GM18951 (cell line): ENCODE results near the gene OR1D5.
"Not testable (repeated sequence)": the region's sequence is repeated elsewhere in the genome, so short reads cannot be mapped to it uniquely, and the experiment has no call there.

Experiments used
- POLR2A ChIP-seq: IDR thresholded peaks from 4 replicates; pipeline ENCODE4 v1.6.1; 2011; ENCODE audit warnings: mild to moderate bottlenecking; ENCODE audit not compliant: insufficient read length, insufficient read depth; ENCODE audit errors: extremely low read depth
- in situ Hi-C: fragments of 300-500 bp; cut with MboI; formaldehyde crosslinking; loops from one replicate; pipeline ENCODE4 v1.12.0; 2022; ENCODE audit warnings: low sequenced_read_pairs, mixed read lengths, inconsistent platforms; ENCODE audit not compliant: unreplicated experiment

The OR1D5 gene, protein sequence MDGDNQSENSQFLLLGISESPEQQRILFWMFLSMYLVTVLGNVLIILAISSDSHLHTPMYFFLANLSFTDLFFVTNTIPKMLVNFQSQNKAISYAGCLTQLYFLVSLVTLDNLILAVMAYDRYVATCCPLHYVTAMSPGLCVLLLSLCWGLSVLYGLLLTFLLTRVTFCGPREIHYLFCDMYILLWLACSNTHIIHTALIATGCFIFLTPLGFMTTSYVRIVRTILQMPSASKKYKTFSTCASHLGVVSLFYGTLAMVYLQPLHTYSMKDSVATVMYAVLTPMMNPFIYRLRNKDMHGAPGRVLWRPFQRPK

DNA sequence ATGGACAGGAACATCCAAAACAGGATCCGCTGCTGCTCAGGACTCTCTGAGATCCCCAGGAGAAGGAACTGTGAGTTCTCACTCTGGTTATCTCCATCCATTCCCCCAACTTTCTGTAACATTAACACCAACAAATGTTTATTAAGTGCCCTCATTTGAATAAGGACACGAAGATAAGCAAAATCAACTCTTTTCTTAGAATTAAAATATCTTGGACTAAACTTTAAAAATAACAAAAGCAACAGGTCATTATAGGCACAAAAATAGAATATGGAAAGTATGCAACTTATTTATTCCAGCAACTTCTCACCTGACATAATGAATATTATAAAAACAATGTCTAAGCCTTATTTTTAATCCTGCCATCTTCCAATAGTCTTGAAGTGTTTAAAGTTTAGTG, at the start of gene OR1D5:
OR1D5 (minus strand) TSS at position 101 of the 400 bp plus-strand sequence; CDS start at position 101, 0 bp downstream.
- in situ Hi-C loops, result not testable (repeated sequence)

DNA sequence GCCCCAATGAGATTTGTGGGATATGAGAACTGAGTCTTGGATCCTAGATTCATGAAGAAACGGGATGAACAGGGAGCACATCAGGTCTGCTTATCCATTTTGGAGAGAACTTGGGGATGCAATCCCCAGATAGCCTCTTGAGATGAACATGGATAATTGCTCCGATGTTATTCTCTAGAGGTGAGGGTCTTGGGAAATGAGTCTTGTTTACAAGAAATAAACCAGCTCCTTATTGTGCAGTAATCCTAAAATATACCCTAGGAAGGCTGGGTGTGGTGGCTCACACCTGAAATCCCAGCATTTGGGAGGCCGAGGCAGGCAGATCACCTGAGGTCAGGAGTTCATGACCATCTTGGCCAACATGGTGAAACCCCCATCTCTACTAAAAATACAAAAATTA, 40.9 kb upstream of the OR1D5 start, which contains the start of gene OR1D2:
OR1D2 (minus strand) TSS at position 101 of the 400 bp plus-strand sequence. CDS start 11,426 bp downstream, outside the sequence.
- no peak for TF ChIP-seq POLR2A
- in situ Hi-C loops, result no loop called here

DNA sequence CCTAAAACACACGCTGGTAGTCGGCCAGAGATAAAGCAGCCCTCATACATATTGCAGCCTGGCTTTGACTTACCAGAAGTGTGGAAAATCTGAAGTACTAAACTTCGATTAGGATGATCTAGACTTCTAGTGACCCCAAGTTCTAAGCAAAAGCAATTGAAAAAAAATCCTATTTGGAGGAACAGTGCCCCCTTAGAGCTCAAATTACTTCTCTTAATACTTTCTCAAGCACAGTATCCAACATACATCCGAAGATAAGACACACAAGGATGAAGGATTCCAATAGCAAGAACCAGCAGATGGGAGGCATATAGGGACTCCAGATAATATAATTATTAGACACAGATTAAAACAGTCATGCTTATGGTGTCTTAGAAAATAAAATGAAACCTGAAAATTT, 10.4 kb upstream of the OR1D5 start:
- in situ Hi-C loops, result not testable (repeated sequence)

DNA sequence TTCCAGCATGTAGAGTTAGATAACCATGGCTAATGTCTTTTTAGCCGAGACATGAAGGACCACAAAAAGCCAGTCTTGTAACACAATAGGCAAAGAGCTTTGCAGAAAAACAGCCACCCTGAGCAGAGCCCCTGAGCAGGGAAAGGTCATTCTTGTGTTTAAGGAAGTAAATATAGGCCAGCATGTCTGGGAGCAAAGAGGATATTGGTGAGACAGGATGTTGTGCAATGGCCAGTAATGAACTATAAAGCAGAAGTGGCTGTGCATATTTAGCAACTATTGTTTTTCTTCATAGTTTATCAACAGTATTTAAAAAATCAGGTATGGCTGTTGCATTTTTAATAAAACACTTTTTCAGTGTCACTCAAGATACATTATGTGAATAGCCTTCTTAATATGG, 1.8 kb upstream of the OR1D5 start:
- in situ Hi-C loops, result not testable (repeated sequence)

DNA sequence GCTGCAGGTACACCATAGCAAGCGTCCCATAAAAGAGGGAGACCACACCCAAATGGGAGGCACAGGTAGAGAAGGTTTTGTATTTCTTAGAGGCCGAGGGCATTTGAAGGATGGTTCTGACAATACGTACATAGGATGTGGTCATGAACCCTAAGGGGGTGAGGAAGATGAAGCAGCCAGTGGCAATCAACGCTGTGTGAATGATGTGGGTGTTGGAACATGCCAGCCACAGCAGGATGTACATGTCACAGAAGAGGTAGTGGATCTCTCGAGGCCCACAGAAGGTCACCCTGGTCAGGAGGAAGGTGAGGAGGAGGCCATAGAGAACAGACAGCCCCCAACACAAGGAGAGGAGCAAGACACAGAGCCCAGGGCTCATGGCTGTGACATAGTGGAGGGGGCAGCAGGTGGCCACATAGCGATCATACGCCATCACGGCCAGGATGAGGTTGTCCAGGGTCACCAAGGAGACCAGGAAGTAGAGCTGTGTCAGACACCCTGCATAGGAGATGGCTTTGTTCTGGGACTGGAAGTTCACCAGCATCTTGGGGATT, 506 bp downstream of the OR1D5 start:
- in situ Hi-C loops, result not testable (repeated sequence)

DNA sequence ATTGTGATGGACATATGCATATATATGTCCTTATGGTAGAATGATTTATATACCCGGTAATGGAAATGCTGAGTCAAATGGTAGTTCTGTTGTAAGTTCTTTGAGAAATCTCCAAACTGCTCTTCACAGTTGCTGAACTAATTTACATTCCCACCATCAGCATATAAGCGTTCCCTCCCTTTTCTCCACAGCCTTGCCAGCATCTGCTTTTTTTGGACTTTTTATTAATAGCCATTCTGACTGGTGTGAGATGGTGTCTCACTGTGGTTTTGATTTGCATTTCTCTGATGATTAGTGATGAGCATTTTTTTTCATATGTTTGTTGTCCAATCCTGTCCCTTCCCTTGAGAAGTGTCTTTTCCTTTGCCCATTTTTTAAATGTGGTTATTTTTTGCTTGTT, 8.5 kb downstream of the OR1D5 start:
- in situ Hi-C loops, result not testable (repeated sequence)

DNA sequence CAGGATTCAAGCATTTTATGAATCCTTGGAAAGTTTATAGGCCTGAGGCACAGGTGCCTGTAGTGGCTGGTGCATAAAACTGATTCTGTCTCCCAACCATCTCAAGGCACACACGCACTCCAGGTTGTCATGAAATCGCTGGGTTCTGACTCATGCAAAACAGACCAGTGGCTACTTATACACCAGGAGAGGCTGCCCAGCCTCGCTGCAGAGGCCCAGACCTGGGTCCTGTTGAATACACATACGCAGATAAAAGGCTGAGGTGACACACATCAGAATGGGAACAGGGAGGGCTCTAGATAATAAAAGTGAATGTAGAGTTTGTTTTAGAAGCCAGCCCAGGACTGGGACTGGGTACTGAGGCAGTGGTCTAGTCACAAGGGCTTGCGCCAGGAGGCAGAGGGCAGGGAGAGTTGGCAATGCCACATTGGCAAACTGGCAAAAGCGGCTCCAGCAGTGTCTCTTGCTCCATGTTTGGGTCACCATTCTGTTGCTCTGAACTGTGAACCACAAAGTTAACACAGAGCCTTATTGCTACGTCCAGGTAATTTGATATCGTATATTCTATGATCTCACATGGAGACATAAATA, 13.6 kb downstream of the OR1D5 start:
- TF ChIP-seq POLR2A, result no peak
- in situ Hi-C loops, result no loop called here

DNA sequence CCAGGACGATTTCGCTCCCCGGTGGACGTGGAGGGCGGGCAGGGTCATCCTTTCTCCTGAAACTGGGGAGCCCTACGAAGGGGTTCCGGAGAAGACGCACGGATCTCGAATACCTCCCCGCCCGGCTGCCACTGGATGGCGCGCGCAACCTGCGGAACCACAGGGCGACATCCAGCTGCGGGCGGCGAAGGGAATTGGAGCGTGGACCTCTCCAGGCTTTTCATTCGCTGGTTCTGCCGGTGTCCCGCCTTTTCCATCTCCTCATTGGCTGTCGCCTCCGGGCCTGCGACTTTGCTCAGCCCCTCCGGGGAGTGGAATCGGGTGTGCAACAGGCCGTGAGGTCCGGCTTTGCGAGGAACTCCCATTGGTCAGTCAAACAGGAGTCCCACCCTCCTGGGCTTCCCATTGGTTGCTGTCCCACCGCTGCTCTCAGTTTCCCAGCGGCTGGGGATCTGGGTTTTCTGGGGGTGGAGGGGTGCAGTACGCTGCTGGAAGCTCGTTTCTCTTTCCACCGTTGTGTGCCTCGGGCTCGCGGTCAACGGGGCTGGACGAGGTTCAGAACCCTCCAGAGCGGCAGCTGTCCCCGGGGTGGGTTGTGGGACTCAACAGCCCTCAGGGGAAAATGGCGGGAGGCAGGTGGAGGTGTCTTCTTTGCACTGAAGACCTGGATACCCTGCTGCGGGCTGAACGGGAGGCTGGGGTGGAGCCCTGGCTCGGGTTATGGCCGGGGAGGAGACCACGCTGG, 14.5 kb downstream of the OR1D5 start:
- in situ Hi-C loops, result no loop called here
- peak; percentile 35 for TF ChIP-seq POLR2A

DNA sequence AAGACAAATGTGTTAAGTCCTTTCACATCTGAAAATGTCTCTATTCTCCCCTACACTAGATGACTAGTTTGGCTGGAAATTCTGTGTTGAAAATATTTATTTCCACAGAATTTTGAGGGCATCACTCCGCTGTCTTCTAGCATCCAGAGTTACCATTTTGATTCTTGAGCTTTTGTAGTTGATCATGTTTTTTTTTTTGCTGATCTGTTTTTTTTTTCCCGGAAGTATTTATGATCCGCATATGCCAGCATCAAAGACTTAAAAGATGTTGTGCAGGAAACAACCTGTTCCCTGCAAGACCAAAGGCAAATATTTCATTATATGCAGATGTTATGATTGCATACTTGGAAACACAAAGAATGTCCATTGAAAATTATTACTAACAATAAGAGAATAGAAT, 16.7 kb downstream of the OR1D5 start:
- in situ Hi-C loops, result no loop called here
- TF ChIP-seq POLR2A, result no peak

DNA sequence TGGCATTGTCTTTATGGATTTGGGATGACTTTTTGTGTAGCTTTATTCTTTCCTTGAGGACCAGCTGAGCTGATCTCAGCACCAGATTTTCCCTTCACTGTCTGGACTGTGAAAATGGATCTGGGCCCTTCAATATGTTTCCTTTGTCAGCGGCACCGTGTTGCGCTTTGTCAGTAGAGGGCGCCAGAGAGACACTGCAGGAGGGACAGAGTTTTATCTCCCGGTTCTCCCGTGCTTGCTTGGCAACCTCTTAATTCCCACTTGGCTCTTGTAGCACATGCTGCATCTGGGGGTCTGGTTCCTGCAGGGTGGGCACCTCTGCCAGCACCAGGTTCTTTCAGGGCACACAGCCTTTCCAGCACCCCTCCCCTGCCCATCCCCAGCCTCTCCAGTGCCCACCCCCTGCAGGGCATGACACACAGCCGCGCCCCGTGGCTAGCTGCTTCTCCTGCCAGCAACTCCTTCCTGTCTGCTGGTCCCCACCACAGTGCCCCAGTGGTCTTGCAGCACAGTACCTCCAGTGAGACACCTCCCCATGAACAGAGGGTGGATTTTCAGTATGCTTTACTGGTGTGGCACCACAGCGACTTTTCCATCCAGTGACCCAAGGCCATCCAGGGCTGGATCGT, 19.6 kb downstream of the OR1D5 start:
- in situ Hi-C loops, result no loop called here
- no peak for TF ChIP-seq POLR2A

DNA sequence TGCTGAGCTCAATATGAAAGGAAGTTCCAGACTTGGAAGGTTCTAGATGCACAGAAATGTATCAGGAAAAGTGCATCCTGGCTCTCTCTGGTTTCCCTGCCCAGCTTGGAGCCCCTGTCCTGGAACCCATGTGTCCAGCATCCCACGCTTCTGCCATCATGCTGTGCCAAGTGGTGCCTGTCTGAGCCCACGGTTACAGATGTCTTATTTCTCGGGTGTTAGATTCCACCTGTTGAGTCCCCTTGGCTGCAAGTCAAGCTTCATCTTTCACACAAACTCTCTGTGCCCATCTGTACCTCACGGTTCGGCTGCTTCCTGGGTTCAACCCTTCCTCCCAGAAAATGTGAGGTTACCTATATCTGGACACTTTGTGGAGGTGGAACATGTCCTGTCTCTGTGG, 22.5 kb downstream of the OR1D5 start:
- TF ChIP-seq POLR2A, result no peak
- in situ Hi-C loops, result no loop called here

DNA sequence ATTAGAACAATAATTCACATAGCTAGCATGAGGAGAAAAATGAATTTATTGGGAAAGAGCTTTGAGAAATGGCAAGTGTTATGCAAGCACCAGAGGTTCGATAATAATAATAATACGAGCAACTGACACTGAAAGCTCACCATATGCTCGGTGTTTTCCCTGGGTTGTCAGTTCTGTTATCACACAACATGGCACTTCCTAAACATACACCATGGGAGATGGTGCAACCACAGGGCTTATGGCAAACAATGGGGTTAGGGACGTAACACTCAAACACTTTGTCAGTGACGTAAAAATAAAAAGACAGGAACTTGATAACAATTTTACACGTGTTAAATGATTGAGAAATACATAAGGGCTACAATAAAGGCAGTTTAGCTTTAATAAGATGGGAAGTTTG, 23.7 kb downstream of the OR1D5 start:
- no peak for TF ChIP-seq POLR2A
- in situ Hi-C loops, result no loop called here

DNA sequence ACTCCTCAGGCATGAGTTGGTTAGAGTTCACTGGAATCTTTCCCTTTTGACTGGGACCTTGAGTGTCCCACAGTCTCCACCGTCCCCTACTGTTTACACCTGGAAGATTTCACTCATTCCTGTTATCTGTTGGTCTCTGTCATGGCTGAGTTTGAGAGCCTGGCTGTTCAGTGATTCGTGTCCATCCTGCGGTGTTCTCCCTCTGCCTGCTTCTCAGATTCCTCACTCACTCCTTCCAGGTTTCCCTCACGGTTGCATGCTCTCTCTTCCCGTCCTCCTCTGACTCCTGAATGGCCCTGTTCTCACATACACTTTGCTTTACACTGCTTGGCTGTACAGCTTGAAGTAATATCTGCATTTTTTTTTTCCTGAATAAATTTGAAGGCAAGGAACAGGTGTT, 24.5 kb downstream of the OR1D5 start:
- in situ Hi-C loops, result no loop called here
- no peak for TF ChIP-seq POLR2A

DNA sequence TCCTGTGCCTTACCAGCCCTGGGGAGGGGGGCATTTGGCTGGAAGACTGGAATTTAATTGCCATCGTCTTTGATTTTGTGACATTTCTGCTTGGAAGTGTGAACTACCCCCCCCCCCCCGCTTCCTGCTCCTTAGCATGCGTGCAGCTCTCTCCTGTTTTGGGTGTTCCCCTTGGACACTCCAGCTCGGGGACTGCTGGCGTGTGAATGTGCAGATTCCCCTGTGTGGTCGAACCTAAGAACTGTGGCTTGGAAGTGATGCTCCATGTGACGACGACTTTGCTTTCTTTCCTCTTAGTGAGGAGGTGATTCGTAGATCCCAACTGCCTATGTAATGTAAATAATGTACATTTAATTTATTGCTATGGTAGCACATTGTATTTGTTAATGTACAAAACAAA, 26.1 kb downstream of the OR1D5 start:
- in situ Hi-C loops, result no loop called here
- no peak for TF ChIP-seq POLR2A
